ENCODE data around the gene PTTG1IP.

The PTTG1IP gene

DNA sequence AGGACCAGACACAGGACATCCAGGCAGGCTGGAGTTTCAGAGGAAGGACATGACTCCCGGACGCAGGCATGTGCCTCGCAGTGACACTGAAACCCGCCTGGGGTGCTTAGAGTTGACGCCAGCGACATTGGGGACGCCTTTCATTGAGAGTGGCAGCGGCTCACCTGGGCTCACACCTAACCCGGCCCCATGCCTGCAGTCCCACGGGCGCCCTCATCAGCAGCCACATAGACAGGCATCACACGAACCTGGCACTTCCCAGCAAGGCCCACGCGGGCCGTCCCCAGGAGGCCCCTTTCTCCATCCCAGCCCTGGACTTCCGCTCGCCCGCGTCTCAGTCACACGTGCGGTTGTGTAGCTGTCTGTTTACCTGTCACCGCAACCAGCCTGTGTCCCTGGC is 30.2 kb upstream of the PTTG1IP start:
- Histone ChIP-seq H2AK5ac (ENCODE audit: low read length) (no peak overlapping the region), H3K36me3 (ENCODE audit: control insufficient read depth in 1 of 2, insufficient read depth in 2 of 2, low read length in 2 of 2) (no peaks in the 10 kb centered on the region), H3K79me2 (ENCODE audit: control insufficient read depth, insufficient read depth, low read length, poor library complexity) (no peaks in the 10 kb centered on the region)

DNA sequence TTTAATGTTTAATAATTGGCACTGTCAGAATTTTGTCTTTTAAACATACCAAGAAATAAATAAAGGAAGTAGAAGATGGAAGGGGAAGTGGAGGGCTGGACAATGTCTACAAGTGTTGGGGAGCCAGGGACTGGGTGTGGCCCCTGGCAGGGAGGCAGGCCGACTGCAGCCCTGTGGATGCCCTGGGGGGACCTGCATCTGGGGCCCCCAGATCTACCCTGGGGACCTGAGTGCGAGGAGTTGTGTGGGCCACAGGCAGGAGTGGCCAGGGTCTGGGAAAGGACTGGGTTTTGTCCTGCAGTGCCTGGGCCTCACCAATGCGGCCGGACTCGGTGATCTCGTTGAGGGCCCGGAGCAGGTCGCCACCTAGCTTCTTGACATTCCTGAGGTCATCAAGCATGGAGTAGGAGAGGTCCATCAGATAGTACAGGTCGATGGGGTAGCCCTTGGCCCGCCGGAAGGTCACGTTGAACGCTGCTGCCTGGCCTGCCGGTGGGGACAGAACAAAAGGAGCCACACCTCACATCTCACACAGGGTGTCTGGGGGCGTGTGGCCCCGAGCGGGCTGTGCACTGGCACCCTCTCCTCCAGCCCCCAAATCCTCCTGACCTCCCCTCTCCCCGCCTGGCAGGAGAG is 29.7 kb upstream of the PTTG1IP start:
- Histone ChIP-seq H3K27ac (ENCODE audit: low read depth, low read length) (no peak overlapping the region), H3K18ac (ENCODE audit: low read length) (no peak overlapping the region), H3K4me2 (ENCODE audit: low read length) (no peak overlapping the region), H3K9me3 (ENCODE audit: insufficient read depth, low read depth, low read length) (peaks cover 15% of the 10 kb centered on the region), H3K23ac (ENCODE audit: low read length) (no peak overlapping the region), H2AK5ac (ENCODE audit: low read length) (no peak overlapping the region), H3K79me2 (ENCODE audit: control insufficient read depth, insufficient read depth, low read length, poor library complexity) (no peaks in the 10 kb centered on the region), H2BK5ac (ENCODE audit: low read depth, low read length, poor library complexity) (no peak overlapping the region), H4K91ac (ENCODE audit: low read depth, low read length) (no peak overlapping the region), H3K27me3 (ENCODE audit: insufficient read depth, low read length) (no peaks in the 10 kb centered on the region), H3K9ac (ENCODE audit: low read length) (no peak overlapping the region), H4K8ac (ENCODE audit: low read depth, low read length) (no peak overlapping the region), H3K4ac (ENCODE audit: low read depth, low read length) (no peak overlapping the region), H4K12ac (ENCODE audit: low read depth, low read length) (no peak overlapping the region), H2BK120ac (ENCODE audit: insufficient read depth, low read length, poor library complexity) (no peak overlapping the region), H3K14ac (ENCODE audit: low read length) (no peak overlapping the region), H3K79me1 (ENCODE audit: low read length) (no peaks in the 10 kb centered on the region), H3K4me3 (ENCODE audit: low read depth, low read length) (no peak overlapping the region), H3K4me1 (ENCODE audit: control insufficient read depth in 1 of 2, insufficient read depth in 2 of 2, low read length in 2 of 2) (peaks cover 6% of the 10 kb centered on the region in 2 experiments), H3K36me3 (ENCODE audit: control insufficient read depth in 1 of 2, insufficient read depth in 2 of 2, low read length in 2 of 2) (no peaks in the 10 kb centered on the region), H2BK12ac (ENCODE audit: low read length) (no peak overlapping the region), H2AFZ (ENCODE audit: insufficient read depth, low read length, poor library complexity) (no peak overlapping the region)
- no peak for DNase-seq
- WGBS (ENCODE audit: extremely low coverage, insufficient coverage, insufficient read length): no CpG with 5 or more reads among the region's 18 CpGs

More for the DNA sequence above, 30.2 kb upstream of the PTTG1IP start:
- peaks cover 6% of the 10 kb centered on the region in 2 experiments for H3K4me1 ChIP-seq (ENCODE audit: control insufficient read depth in 1 of 2, insufficient read depth in 2 of 2, low read length in 2 of 2)
- H3K14ac ChIP-seq (ENCODE audit: low read length): no peak overlapping the region
- H2BK5ac ChIP-seq (ENCODE audit: low read depth, low read length, poor library complexity): no peak overlapping the region
- no CpG with 5 or more reads among the region's 22 CpGs for WGBS (ENCODE audit: extremely low coverage, insufficient coverage, insufficient read length)
- no peak overlapping the region for H4K12ac ChIP-seq (ENCODE audit: low read depth, low read length)
- H3K27ac ChIP-seq (ENCODE audit: low read depth, low read length): no peak overlapping the region
- no peaks in the 10 kb centered on the region for H3K27me3 ChIP-seq (ENCODE audit: insufficient read depth, low read length)
- no peak overlapping the region for H3K23ac ChIP-seq (ENCODE audit: low read length)
- H3K4me2 ChIP-seq (ENCODE audit: low read length): no peak overlapping the region
- no peak overlapping the region for H4K8ac ChIP-seq (ENCODE audit: low read depth, low read length)
- H3K4ac ChIP-seq (ENCODE audit: low read depth, low read length): no peak overlapping the region
- H3K79me1 ChIP-seq (ENCODE audit: low read length): no peaks in the 10 kb centered on the region
- H3K18ac ChIP-seq (ENCODE audit: low read length): no peak overlapping the region
- no peak overlapping the region for H4K91ac ChIP-seq (ENCODE audit: low read depth, low read length)
- DNase-seq: no peak
- no peak overlapping the region for H3K4me3 ChIP-seq (ENCODE audit: low read depth, low read length)
- H2BK12ac ChIP-seq (ENCODE audit: low read length): no peak overlapping the region
- no peak overlapping the region for H3K9ac ChIP-seq (ENCODE audit: low read length)
- no peak overlapping the region for H2AFZ ChIP-seq (ENCODE audit: insufficient read depth, low read length, poor library complexity)
- no peak overlapping the region for H2BK120ac ChIP-seq (ENCODE audit: insufficient read depth, low read length, poor library complexity)
- peaks cover 15% of the 10 kb centered on the region for H3K9me3 ChIP-seq (ENCODE audit: insufficient read depth, low read depth, low read length)

DNA sequence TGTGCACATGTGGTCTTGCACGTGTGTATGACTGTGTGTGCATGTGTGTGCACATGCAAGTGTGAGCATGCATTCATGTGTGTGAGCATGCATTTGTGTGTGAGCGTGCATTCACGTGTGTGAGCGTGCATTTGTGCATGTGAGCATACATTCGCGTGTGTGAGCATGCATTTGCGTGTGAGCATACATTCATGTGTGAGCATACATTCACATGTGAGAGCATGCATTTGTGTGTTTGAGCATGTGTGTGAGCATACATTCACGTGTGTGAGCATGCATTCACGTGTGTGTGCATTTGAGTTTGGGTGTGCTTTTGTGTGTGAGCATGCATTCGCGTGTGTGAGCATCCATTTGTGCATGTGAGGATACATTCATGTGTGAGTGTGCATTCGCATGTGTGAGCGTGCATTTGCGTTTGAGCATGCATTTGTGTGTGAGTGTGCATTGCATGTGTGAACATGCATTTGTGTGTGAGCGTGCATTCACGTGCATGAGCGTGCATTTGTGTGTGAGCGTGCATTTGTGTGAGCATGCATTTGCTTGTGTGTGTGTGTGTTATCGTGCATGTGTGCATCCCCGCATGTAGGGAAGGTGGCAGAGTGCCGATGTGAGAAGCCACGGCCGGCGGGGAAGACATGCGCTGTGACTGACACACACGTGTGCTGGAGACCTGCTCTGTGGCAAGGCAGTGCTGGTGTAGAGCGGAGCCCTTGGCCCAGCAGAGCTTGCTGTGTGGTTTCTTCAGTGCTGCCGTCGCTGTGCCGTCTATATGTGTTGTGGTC is 29.0 kb upstream of the PTTG1IP start:
- Histone ChIP-seq H3K4me2 (ENCODE audit: low read length) (no peak overlapping the region), H2AK5ac (ENCODE audit: low read length) (no peak overlapping the region), H3K79me1 (ENCODE audit: low read length) (no peaks in the 10 kb centered on the region), H2BK120ac (ENCODE audit: insufficient read depth, low read length, poor library complexity) (no peak overlapping the region), H3K27me3 (ENCODE audit: insufficient read depth, low read length) (no peaks in the 10 kb centered on the region), H3K79me2 (ENCODE audit: control insufficient read depth, insufficient read depth, low read length, poor library complexity) (no peaks in the 10 kb centered on the region), H3K27ac (ENCODE audit: low read depth, low read length) (no peak overlapping the region), H3K9me3 (ENCODE audit: insufficient read depth, low read depth, low read length) (peaks cover 15% of the 10 kb centered on the region), H3K36me3 (ENCODE audit: control insufficient read depth in 1 of 2, insufficient read depth in 2 of 2, low read length in 2 of 2) (no peaks in the 10 kb centered on the region), H3K18ac (ENCODE audit: low read length) (no peak overlapping the region), H3K14ac (ENCODE audit: low read length) (no peak overlapping the region), H2AFZ (ENCODE audit: insufficient read depth, low read length, poor library complexity) (no peak overlapping the region), H4K91ac (ENCODE audit: low read depth, low read length) (no peak overlapping the region), H2BK5ac (ENCODE audit: low read depth, low read length, poor library complexity) (no peak overlapping the region), H3K9ac (ENCODE audit: low read length) (no peak overlapping the region), H3K4me1 (ENCODE audit: control insufficient read depth in 1 of 2, insufficient read depth in 2 of 2, low read length in 2 of 2) (peaks cover 6% of the 10 kb centered on the region in 2 experiments), H4K12ac (ENCODE audit: low read depth, low read length) (no peak overlapping the region), H3K4me3 (ENCODE audit: low read depth, low read length) (peak overlapping the region; percentile 21), H3K4ac (ENCODE audit: low read depth, low read length) (no peak overlapping the region), H3K23ac (ENCODE audit: low read length) (peak overlapping the region; percentile 31), H2BK12ac (ENCODE audit: low read length) (no peak overlapping the region), H4K8ac (ENCODE audit: low read depth, low read length) (no peak overlapping the region)
- DNase-seq: no peak
- no CpG with 5 or more reads among the region's 30 CpGs for WGBS (ENCODE audit: extremely low coverage, insufficient coverage, insufficient read length)

DNA sequence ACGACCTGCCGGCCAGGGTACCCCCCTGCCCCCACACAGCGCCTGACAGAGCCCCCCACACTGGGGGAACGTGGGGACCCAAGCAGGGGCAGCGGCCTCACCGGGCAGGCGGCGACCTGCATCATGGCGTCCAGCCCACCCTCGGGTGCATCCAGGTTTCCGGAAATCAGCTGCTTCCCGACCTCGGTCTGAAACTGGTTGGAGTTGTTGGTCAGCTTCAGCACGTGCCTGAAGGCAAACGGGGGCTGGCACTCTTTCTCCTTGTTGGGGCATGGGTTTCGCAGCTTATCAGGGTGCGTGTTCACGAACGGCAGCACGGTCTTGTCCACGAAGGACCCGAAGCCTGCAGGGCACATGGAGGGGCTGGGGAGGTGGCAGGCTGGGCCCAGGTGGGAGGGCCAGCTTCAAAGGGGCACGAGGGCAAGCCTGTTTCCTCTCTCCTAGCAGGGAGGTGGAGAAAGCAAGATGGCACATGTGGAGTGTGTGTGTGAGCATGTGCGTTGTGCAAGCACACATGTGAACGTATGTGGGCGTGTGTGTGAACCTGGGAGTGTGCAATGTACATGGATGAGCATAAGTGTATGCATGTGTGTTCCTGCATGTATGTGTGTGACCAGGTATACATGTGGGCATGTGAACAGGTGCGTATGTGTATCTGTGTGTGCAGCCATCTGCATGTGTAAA is 28.0 kb upstream of the PTTG1IP start:
- WGBS (ENCODE audit: extremely low coverage, insufficient coverage, insufficient read length): no CpG with 5 or more reads among the region's 27 CpGs
- Histone ChIP-seq H3K14ac (ENCODE audit: low read length) (no peak overlapping the region), H3K36me3 (ENCODE audit: control insufficient read depth in 1 of 2, insufficient read depth in 2 of 2, low read length in 2 of 2) (no peaks in the 10 kb centered on the region), H2BK5ac (ENCODE audit: low read depth, low read length, poor library complexity) (no peak overlapping the region), H2BK12ac (ENCODE audit: low read length) (no peak overlapping the region), H3K27ac (ENCODE audit: low read depth, low read length) (no peak overlapping the region), H2BK120ac (ENCODE audit: insufficient read depth, low read length, poor library complexity) (no peak overlapping the region), H3K4me3 (ENCODE audit: low read depth, low read length) (peak overlapping the region; percentile 10), H4K91ac (ENCODE audit: low read depth, low read length) (no peak overlapping the region), H3K4me2 (ENCODE audit: low read length) (no peak overlapping the region), H3K18ac (ENCODE audit: low read length) (no peak overlapping the region), H3K9me3 (ENCODE audit: insufficient read depth, low read depth, low read length) (peaks cover 15% of the 10 kb centered on the region), H4K8ac (ENCODE audit: low read depth, low read length) (no peak overlapping the region), H3K79me2 (ENCODE audit: control insufficient read depth, insufficient read depth, low read length, poor library complexity) (no peaks in the 10 kb centered on the region), H3K79me1 (ENCODE audit: low read length) (no peaks in the 10 kb centered on the region), H3K4ac (ENCODE audit: low read depth, low read length) (no peak overlapping the region), H4K12ac (ENCODE audit: low read depth, low read length) (no peak overlapping the region), H3K27me3 (ENCODE audit: insufficient read depth, low read length) (no peaks in the 10 kb centered on the region), H2AFZ (ENCODE audit: insufficient read depth, low read length, poor library complexity) (no peak overlapping the region), H3K23ac (ENCODE audit: low read length) (no peak overlapping the region), H2AK5ac (ENCODE audit: low read length) (no peak overlapping the region), H3K9ac (ENCODE audit: low read length) (no peak overlapping the region), H3K4me1 (ENCODE audit: control insufficient read depth in 1 of 2, insufficient read depth in 2 of 2, low read length in 2 of 2) (peaks cover 6% of the 10 kb centered on the region in 2 experiments)
- no peak for DNase-seq

All from trophoblast cell (in vitro differentiated cells and primary cell).